ENCODE data around the gene OSR1.

GRCh38 chr2:19319064-19319463 lies 39.4 kb downstream of the OSR1 start:
- TF ChIP-seq EZH2phosphoT487 (IDR thresholded peaks at IDR 0.05; ENCODE audit: unreplicated experiment): no peak
- TF ChIP-seq CTCF (conservative IDR thresholded peaks at IDR 0.05; ENCODE audit: low read depth in 2 of 2): no peak
- no peak for TF ChIP-seq POLR2AphosphoS5 (IDR thresholded peaks at IDR 0.05; ENCODE audit: low read depth)
- no peak for TF ChIP-seq ETS1 (IDR thresholded peaks at IDR 0.05)
- no peak for TF ChIP-seq EZH2 (IDR thresholded peaks at IDR 0.05; ENCODE audit: low read depth, unreplicated experiment)
- no peak for TF ChIP-seq JUNB (IDR thresholded peaks at IDR 0.05; ENCODE audit: unreplicated experiment)
- no peak for TF ChIP-seq CREB1 (CRISPR knock-in tag; IDR thresholded peaks at IDR 0.05; ENCODE audit: low read depth)

Data from GM23338 (cell line).